GM12878 (cell line): ENCODE measurements around the gene MBD6. TPM values are rescaled to one million over a fixed set of nuclear protein-coding genes. Genes with fewer than 3 reads are reported as not detected.

Experiments used
- ATAC-seq: fragments of 200-7000 bp; cut with Tn5 transposase; 3 replicates; pipeline ENCODE4 v1.9.1; 2020; ENCODE audit warnings: mild to moderate bottlenecking, moderate library complexity
- BruUV-seq: library from RNA; stranded (reverse); fragments of 400-500 nt; replicated peaks from 2 replicates; lab custom pipeline; 2021; lab: Mats Ljungman, UMichigan
- CTCF ChIA-PET: fragments of 300-600 bp; sonication (Branson Sonifier 250); formaldehyde crosslinking; extraction: SDS; loops from one replicate; lab custom pipeline; 2021; ENCODE audit warnings: inconsistent platforms; lab: Yijun Ruan, JAX
- POLR2A ChIA-PET: fragments of 350-600 bp; formaldehyde crosslinking; extraction: SDS; loops from one replicate; lab custom pipeline; 2021; ENCODE audit warnings: inconsistent platforms; lab: Charles Lee
- RAD21 ChIA-PET: fragments of 300-600 bp; sonication (Branson Sonifier 250); formaldehyde crosslinking; loops from one replicate; lab custom pipeline; 2023; ENCODE audit warnings: antibody characterized with exemption; ENCODE audit not compliant: unreplicated experiment; lab: Charles Lee
- SMC1A ChIA-PET: fragments of 300-600 bp; sonication (Branson Sonifier 250); formaldehyde crosslinking; loops from one replicate; lab custom pipeline; 2023; ENCODE audit not compliant: unreplicated experiment, uncharacterized antibody; lab: Charles Lee
- DNase-seq: peaks from one replicate; pipeline ENCODE4 v3.0.0-alpha.2; 2011; ENCODE audit warnings: low read depth, low spot score
- FAIRE-seq: peaks from 3 replicates; lab custom pipeline; 2011; peaks lifted over from hg19 to GRCh38; lab: Jason Lieb, UNC
- H2AFZ ChIP-seq: 2 replicates; pipeline ENCODE4 v1.6.0; 2011; ENCODE audit warnings: low read depth, low read length, control low read depth; ENCODE audit not compliant: control insufficient read depth
- H3K27ac ChIP-seq: 2 replicates; pipeline ENCODE4 v1.5.1; 2011; ENCODE audit warnings: control low read depth; ENCODE audit not compliant: control insufficient read depth, insufficient read depth
- H3K27me3 ChIP-seq, 2 experiments: replicated peaks in 1 of 2; 2 replicates each; pipeline versions ENCODE4 v1.6.0 to v1.6.1; 2011; ENCODE audit warnings: low read length in 1 of 2; ENCODE audit not compliant: control insufficient read depth in 2 of 2, insufficient read depth in 2 of 2
- H3K36me3 ChIP-seq, 2 experiments: 2 replicates each; pipeline ENCODE4 v1.5.1; 2011; ENCODE audit warnings: low read length in 1 of 2; ENCODE audit not compliant: control insufficient read depth in 2 of 2, insufficient read depth in 2 of 2
- H3K4me1 ChIP-seq: 2 replicates; pipeline ENCODE4 v1.6.1; 2011; ENCODE audit warnings: mild to moderate bottlenecking, low read length, moderate library complexity, mixed read lengths; ENCODE audit not compliant: control insufficient read depth, insufficient read depth
- H3K4me2 ChIP-seq: 2 replicates; pipeline ENCODE4 v1.6.0; 2011; ENCODE audit warnings: control low read depth; ENCODE audit not compliant: control insufficient read depth, insufficient read depth
- H3K4me3 ChIP-seq: fragments of 200-600 bp; sonication (generic); 2 replicates; pipeline ENCODE4 v1.5.1; 2016
- H3K79me2 ChIP-seq: 2 replicates; pipeline ENCODE4 v1.6.0; 2011; ENCODE audit warnings: low read length; ENCODE audit not compliant: control insufficient read depth, insufficient read depth
- H3K9ac ChIP-seq: 2 replicates; pipeline ENCODE4 v1.8.0; 2011; ENCODE audit warnings: low read length, control low read depth, mixed read lengths; ENCODE audit not compliant: control insufficient read depth, insufficient read depth
- H3K9me3 ChIP-seq: replicated peaks from 3 replicates; pipeline ENCODE4 v1.5.1; 2011; ENCODE audit warnings: mild to moderate bottlenecking, low read length; ENCODE audit not compliant: control insufficient read depth, insufficient read depth
- H4K20me1 ChIP-seq: 2 replicates; pipeline ENCODE4 v1.6.0; 2011; ENCODE audit not compliant: control insufficient read depth, insufficient read depth
- ASH2L ChIP-seq: fragments of 300-600, 200-600 bp; sonication (generic); IDR thresholded peaks from 2 replicates; pipeline ENCODE4 v1.6.1; 2017; ENCODE audit warnings: low read depth, mild to moderate bottlenecking, borderline replicate concordance
- BACH1 ChIP-seq: fragments of 450-650 bp; IDR thresholded peaks from 2 replicates; pipeline ENCODE4 v1.6.1; 2017; ENCODE audit warnings: mild to moderate bottlenecking, borderline replicate concordance
- CBFB ChIP-seq: IDR thresholded peaks from 2 replicates; pipeline ENCODE4 v1.6.1; 2016; ENCODE audit warnings: antibody characterized with exemption, low read depth
- CREM ChIP-seq: IDR thresholded peaks from 2 replicates; pipeline ENCODE4 v1.6.1; 2014; ENCODE audit warnings: antibody characterized with exemption, low read depth
- GATAD2B ChIP-seq: fragments of 450-650 bp; conservative IDR thresholded peaks from 2 replicates; pipeline ENCODE4 v1.6.1; 2017; ENCODE audit warnings: low read depth, mild to moderate bottlenecking, moderate library complexity
- MEF2B ChIP-seq: fragments of 450-650 bp; IDR thresholded peaks from 2 replicates; pipeline ENCODE4 v1.6.1; 2018; ENCODE audit warnings: mild to moderate bottlenecking, moderate library complexity; ENCODE audit not compliant: partially characterized antibody, poor library complexity, severe bottlenecking
- PAX8 ChIP-seq: fragments of 450-650 bp; IDR thresholded peaks from 2 replicates; pipeline ENCODE4 v1.6.1; 2017; ENCODE audit warnings: mild to moderate bottlenecking, moderate library complexity
- RCOR1 ChIP-seq: conservative IDR thresholded peaks from 2 replicates; pipeline ENCODE4 v1.6.1; 2012; ENCODE audit warnings: low read depth, low read length, improper control_type of control experiment
- RELA ChIP-seq: fragments of 450-650 bp; IDR thresholded peaks from 2 replicates; pipeline ENCODE4 v1.8.0; 2014; ENCODE audit warnings: borderline replicate concordance; ENCODE audit not compliant: partially characterized antibody
- REST ChIP-seq: IDR thresholded peaks from 2 replicates; pipeline ENCODE4 v1.6.1; 2012; ENCODE audit warnings: mild to moderate bottlenecking, low read depth, low read length
- RFX5 ChIP-seq: IDR thresholded peaks from 2 replicates; pipeline ENCODE4 v1.6.1; 2011; ENCODE audit warnings: low read depth, low read length, improper control_type of control experiment
- SIX5 ChIP-seq: IDR thresholded peaks from 2 replicates; pipeline ENCODE4 v1.6.1; 2011; ENCODE audit warnings: mild to moderate bottlenecking, low read depth, low read length, moderate library complexity; ENCODE audit not compliant: severe bottlenecking
- ZBED1 ChIP-seq: IDR thresholded peaks from 2 replicates; pipeline ENCODE4 v1.6.1; 2016; ENCODE audit warnings: borderline replicate concordance
- WGBS: methylation state at CpG from one replicate; pipeline ENCODE4 v1.1.6; 2016; ENCODE audit warnings: low lambda C conversion rate; ENCODE audit not compliant: insufficient replicate concordance, insufficient coverage; ENCODE audit errors: missing lambda C conversion rate; 5-methylcytosine and 5-hydroxymethylcytosine counted together
- in situ Hi-C: fragments of 300-500 bp; cut with MboI; formaldehyde crosslinking; loops from 9 replicates; pipeline ENCODE4 v1.14.3; 2018; ENCODE audit warnings: mixed read lengths
- intact Hi-C: fragments of 100-400 bp; cut with micrococcal nuclease; formaldehyde crosslinking; loops from one replicate; pipeline ENCODE4 v1.14.2; 2022; ENCODE audit not compliant: unreplicated experiment
- polyA plus RNA-seq, 11 experiments: library from polyadenylated mRNA; depleted of rRNA in 4 of 11; unstranded in 6 of 11; stranded (reverse) in 5 of 11; fragments of >200 nt; fragmentation: Nextera tagmentation in 4 of 11; fragmentation: Illumina TruSeq in 1 of 11; extraction: Ambion mirVana in 4 of 11; extraction: Trizol in 1 of 11; gene quantifications; 1 replicate in 1 of 11; 2 replicates in 10 of 11; pipeline versions ENCODE4 v1.2.1 to v1.2.3, GENCODE V29; 2011 to 2016; ENCODE audit warnings: inconsistent platforms in 2 of 11, missing spikeins in 2 of 11, low read depth in 1 of 11
- total RNA-seq, 4 experiments: library from RNA; depleted of rRNA in 3 of 4; stranded (reverse); fragments of >200 nt in 3 of 4; fragmentation: Illumina TruSeq in 1 of 4; extraction: Trizol in 1 of 4; gene quantifications; 2 replicates each; pipeline versions ENCODE4 v1.2.1 to v1.2.3, GENCODE V29; 2013 to 2021

The MBD6 gene
- total and polyA plus RNA-seq, 10 of the 15 experiments (the other 5 are each of a cell fraction or from before 2014, with no cell fraction given): 1.5 to 52.7 (median 6.8) TPM

- Histone ChIP-seq H3K4me3 (no peak overlapping the region), H3K79me2 (no peaks in the 10 kb centered on the region), H3K36me3 (no peaks in the 10 kb centered on the region), H3K27ac (no peak overlapping the region), H2AFZ (no peak overlapping the region), H3K27me3 (peaks cover 0 to 3% of the 10 kb centered on the region in 2 experiments; a peak in 2 of 4 replicates), H3K9ac (no peak overlapping the region), H3K4me1 (0 out of 2 replicates have a peak, but pooled peaks cover 2% of the 10 kb centered on the region), H3K4me2 (no peak overlapping the region), H4K20me1 (no peaks in the 10 kb centered on the region), H3K9me3 (no peaks in the 10 kb centered on the region)
- ChIA-PET SMC1A (interaction anchor here (0.8 kb wide), 1 partner anchor 9 kb away, joined by 3 read pairs; no protein-coding TSS in a partner anchor), RAD21 (no interaction called here), POLR2A (interaction anchor here (0.6 kb wide), 1 partner anchor 253 kb away, joined by 3 read pairs; no protein-coding TSS in a partner anchor), CTCF (interaction anchor here (1.3 to 1.8 kb wide), 3 partner anchors 9 to 33 kb away, joined by 4 to 9 read pairs (median 5); no protein-coding TSS in a partner anchor)
- intact Hi-C loops: no loop called here
- 31% methylated on average over 2 of the region's 2 CpGs for WGBS
- no peak for ATAC-seq
- no peak for TF ChIP-seq PAX8
- no peak for TF ChIP-seq ZBED1
- TF ChIP-seq SIX5: no peak
- no peak for TF ChIP-seq RELA
- no peak for TF ChIP-seq RFX5
- no peak for TF ChIP-seq CREM
- TF ChIP-seq REST: no peak
- TF ChIP-seq GATAD2B: no peak
- TF ChIP-seq BACH1: no peak
- no peak for TF ChIP-seq CBFB
- no peak for TF ChIP-seq ASH2L
- TF ChIP-seq RCOR1: no peak
- no peak for TF ChIP-seq MEF2B
- DNase-seq: no peak
- no peak for FAIRE-seq
- BruUV-seq: no TSS peak
- in situ Hi-C loops: no loop called here
Measured at GRCh38 chr12:57552306-57552651, 29.7 kb downstream of the MBD6 start.
